BLaER1 treated with 17β-estradiol and CSF1 and Interleukin-3, amounts not matched to agents 10 nM and 100 nM (cell line): ENCODE data around the gene MUSK.

Experiments
- H3K27ac ChIP-seq, 11 experiments: shearing (Covaris generic); formaldehyde crosslinking; 2 replicates each; pipeline ENCODE4 v1.8.1; 2022
- H3K27me3 ChIP-seq, 11 experiments: shearing (Covaris generic); formaldehyde crosslinking; 2 replicates each; pipeline ENCODE4 v1.8.1; 2022
- H3K36me3 ChIP-seq, 11 experiments: shearing (Covaris generic); formaldehyde crosslinking; 2 replicates each; pipeline ENCODE4 v1.8.1; 2022
- H3K4me1 ChIP-seq, 10 experiments: shearing (Covaris generic); formaldehyde crosslinking; 2 replicates each; pipeline ENCODE4 v1.8.1; 2022
- H3K4me2 ChIP-seq, 11 experiments: shearing (Covaris generic); formaldehyde crosslinking; 2 replicates each; pipeline ENCODE4 v1.8.1; 2022
- H3K4me3 ChIP-seq, 10 experiments: shearing (Covaris generic); formaldehyde crosslinking; 2 replicates each; pipeline ENCODE4 v1.8.1; 2022
- H3K9ac ChIP-seq, 11 experiments: shearing (Covaris generic); formaldehyde crosslinking; 2 replicates each; pipeline ENCODE4 v1.8.1; 2022
- H3K9me3 ChIP-seq, 11 experiments: shearing (Covaris generic); formaldehyde crosslinking; replicated peaks in 1 of 11; 2 replicates each; pipeline ENCODE4 v1.8.1; 2022
- H4K20me1 ChIP-seq, 11 experiments: shearing (Covaris generic); formaldehyde crosslinking; 2 replicates each; pipeline ENCODE4 v1.8.1; 2022
- Cebpa-rat ChIP-seq, 11 experiments: shearing (Covaris generic); IDR thresholded peaks; 2 replicates each; pipeline ENCODE4 v1.8.1; 2022

The MUSK gene

DNA sequence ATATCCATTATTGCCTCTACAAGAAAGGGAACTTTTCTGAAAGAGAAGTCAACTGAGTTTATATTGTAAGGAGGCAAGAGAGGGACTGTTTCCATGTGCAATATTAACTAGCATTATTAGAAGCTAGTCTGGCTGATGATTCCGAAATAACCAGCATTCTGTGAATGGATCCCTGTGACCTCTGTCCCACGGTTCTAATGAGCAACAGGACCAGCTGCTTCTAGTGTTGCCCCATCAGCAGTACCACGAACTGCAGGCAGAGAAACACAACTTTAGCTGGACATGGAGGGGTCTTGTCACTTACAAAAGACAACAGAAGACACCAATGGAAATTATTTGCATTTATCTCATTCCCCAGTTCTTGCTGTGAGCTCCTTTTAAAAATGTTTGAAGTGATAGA is 95.4 kb downstream of the MUSK start:
- Histone ChIP-seq H4K20me1 (no peaks in the 10 kb centered on the region), H3K27me3 (no peaks in the 10 kb centered on the region), H3K27ac (no peak overlapping the region), H3K9ac (no peak overlapping the region), H3K9me3 (peaks cover 0 to 8% (median 2%) of the 10 kb centered on the region in 11 experiments; a peak in 8 of 22 replicates), H3K36me3 (no peaks in the 10 kb centered on the region), H3K4me3 (no peak overlapping the region), H3K4me2 (no peak overlapping the region), H3K4me1 (no peaks in the 10 kb centered on the region; a peak in 1 of 20 replicates)
- TF ChIP-seq Cebpa-rat (IDR thresholded peaks at IDR 0.05): no peak

DNA sequence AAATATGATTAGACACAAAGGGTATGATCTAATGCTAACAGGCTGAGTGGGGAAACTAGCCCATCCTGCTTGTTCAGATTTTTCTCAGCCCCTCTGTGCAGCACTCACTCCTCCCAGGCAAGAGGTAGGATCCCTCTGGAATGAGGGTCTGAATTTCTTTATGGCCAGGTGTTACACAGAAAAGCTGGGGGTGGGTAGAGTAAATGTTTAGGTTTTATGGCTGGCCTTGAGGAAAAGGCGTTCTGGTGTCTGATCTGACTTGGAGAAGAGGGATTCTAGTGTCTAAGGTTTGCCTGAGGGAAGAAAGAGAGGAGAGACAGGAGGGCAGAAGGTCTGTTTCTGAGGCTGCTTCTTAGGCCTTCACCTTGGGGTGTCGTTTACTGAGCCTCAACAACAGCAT is 97.3 kb downstream of the MUSK start:
- no peaks in the 10 kb centered on the region for H4K20me1 ChIP-seq
- H3K9me3 ChIP-seq: no peaks in the 10 kb centered on the region; a peak in 2 of 22 replicates
- no peak overlapping the region for H3K4me2 ChIP-seq
- H3K27me3 ChIP-seq: no peaks in the 10 kb centered on the region
- H3K27ac ChIP-seq: no peak overlapping the region
- H3K4me3 ChIP-seq: no peak overlapping the region
- TF ChIP-seq Cebpa-rat (IDR thresholded peaks at IDR 0.05): no peak
- H3K9ac ChIP-seq: no peak overlapping the region
- no peaks in the 10 kb centered on the region for H3K36me3 ChIP-seq
- peaks cover 0 to 6% (median 0%) of the 10 kb centered on the region in 10 experiments; a peak in 1 of 20 replicates for H3K4me1 ChIP-seq

DNA sequence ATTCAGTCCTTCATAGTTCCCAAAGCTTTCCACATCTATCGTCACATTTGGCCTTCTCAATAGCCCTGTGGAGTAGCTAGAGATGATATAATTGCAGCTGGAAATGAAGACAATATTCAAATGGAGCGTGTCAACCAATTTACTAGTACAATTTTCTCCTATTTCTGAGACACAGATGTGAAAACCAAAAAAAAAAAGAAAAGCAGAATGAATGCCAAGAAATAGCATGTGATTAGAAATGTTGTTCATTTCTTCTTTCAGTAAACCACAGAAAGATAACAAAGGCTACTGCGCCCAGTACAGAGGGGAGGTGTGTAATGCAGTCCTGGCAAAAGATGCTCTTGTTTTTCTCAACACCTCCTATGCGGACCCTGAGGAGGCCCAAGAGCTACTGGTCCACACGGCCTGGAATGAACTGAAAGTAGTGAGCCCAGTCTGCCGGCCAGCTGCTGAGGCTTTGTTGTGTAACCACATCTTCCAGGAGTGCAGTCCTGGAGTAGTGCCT is 99.0 kb downstream of the MUSK start:
- no peak for TF ChIP-seq Cebpa-rat (IDR thresholded peaks at IDR 0.05)
- no peaks in the 10 kb centered on the region for H3K27me3 ChIP-seq
- no peaks in the 10 kb centered on the region for H4K20me1 ChIP-seq
- H3K4me3 ChIP-seq: no peak overlapping the region
- H3K27ac ChIP-seq: no peak overlapping the region
- no peak overlapping the region for H3K9ac ChIP-seq
- H3K9me3 ChIP-seq: no peaks in the 10 kb centered on the region
- H3K4me1 ChIP-seq: peaks cover 0 to 6% (median 0%) of the 10 kb centered on the region in 10 experiments; a peak in 1 of 20 replicates
- H3K36me3 ChIP-seq: no peaks in the 10 kb centered on the region
- no peak overlapping the region for H3K4me2 ChIP-seq

DNA sequence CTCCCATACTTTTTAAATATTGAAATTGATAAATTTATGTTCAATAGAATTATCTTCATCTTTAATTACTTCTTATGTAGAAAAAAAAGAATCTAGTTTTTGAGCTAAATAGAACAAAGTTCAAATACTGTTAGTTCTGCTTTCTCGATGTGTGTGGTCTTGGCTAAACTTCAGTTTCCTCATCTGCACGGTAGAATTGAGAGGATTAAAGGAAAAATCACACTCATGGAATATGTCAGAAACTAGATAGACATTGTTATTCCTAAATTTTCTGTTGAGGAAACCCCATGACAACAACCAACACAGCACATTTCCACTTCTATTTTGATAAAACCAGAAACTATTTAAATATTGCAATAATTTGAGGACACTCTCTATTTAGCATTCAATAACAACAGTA is 100.3 kb downstream of the MUSK start:
- no peaks in the 10 kb centered on the region for H3K36me3 ChIP-seq
- H3K27ac ChIP-seq: no peak overlapping the region
- no peaks in the 10 kb centered on the region for H3K9me3 ChIP-seq
- H3K4me1 ChIP-seq: peaks cover 0 to 6% (median 0%) of the 10 kb centered on the region in 10 experiments; a peak in 1 of 20 replicates
- no peak for TF ChIP-seq Cebpa-rat (IDR thresholded peaks at IDR 0.05)
- no peak overlapping the region for H3K4me2 ChIP-seq
- no peak overlapping the region for H3K9ac ChIP-seq
- H3K27me3 ChIP-seq: no peaks in the 10 kb centered on the region
- no peaks in the 10 kb centered on the region for H4K20me1 ChIP-seq
- no peak overlapping the region for H3K4me3 ChIP-seq

DNA sequence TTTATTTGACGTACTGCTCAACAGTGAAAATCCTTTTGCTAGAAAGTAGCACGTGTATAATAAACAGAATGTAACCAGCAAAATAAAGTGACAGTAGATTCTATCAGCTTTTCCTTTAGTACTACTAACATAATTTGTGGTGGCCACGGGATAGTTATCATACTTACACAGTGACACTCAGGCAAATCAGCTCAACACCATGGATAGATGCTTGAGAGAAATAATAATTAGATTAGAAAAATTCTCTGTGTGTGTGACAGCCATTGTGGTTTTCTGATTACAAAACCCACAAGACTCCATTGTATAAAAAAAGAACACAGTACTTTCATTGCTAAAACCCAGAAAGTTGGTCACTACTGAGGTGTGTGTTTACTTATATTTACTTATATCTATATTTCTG is 101.1 kb downstream of the MUSK start:
- no peaks in the 10 kb centered on the region for H3K27me3 ChIP-seq
- H3K4me3 ChIP-seq: no peak overlapping the region
- H3K36me3 ChIP-seq: no peaks in the 10 kb centered on the region
- no peaks in the 10 kb centered on the region for H4K20me1 ChIP-seq
- H3K27ac ChIP-seq: no peak overlapping the region
- no peak for TF ChIP-seq Cebpa-rat (IDR thresholded peaks at IDR 0.05)
- no peaks in the 10 kb centered on the region for H3K9me3 ChIP-seq
- no peak overlapping the region for H3K9ac ChIP-seq
- H3K4me2 ChIP-seq: no peak overlapping the region
- peaks cover 0 to 6% (median 0%) of the 10 kb centered on the region in 10 experiments; a peak in 1 of 20 replicates for H3K4me1 ChIP-seq

DNA sequence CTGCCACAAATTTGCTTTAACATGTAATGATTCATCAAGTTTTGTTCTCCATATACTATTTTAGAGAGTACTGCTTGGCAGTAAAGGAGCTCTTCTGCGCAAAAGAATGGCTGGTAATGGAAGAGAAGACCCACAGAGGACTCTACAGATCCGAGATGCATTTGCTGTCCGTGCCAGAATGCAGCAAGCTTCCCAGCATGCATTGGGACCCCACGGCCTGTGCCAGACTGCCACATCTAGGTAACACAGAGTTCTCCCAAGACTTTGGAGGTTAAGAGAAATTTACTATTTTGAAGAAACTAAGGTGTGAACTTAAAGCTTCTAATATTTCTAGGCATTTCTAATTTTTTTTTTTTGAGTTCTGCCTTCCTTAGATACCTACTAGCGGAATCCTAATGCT is 107.1 kb downstream of the MUSK start:
- no peak overlapping the region for H3K27ac ChIP-seq
- no peak for TF ChIP-seq Cebpa-rat (IDR thresholded peaks at IDR 0.05)
- H3K9ac ChIP-seq: no peak overlapping the region
- H3K9me3 ChIP-seq: no peaks in the 10 kb centered on the region
- no peaks in the 10 kb centered on the region for H3K27me3 ChIP-seq
- no peaks in the 10 kb centered on the region for H3K36me3 ChIP-seq
- H3K4me2 ChIP-seq: no peak overlapping the region
- H3K4me3 ChIP-seq: no peak overlapping the region
- H4K20me1 ChIP-seq: no peaks in the 10 kb centered on the region
- H3K4me1 ChIP-seq: peaks cover 0 to 5% (median 0%) of the 10 kb centered on the region in 10 experiments; a peak in 1 of 20 replicates

DNA sequence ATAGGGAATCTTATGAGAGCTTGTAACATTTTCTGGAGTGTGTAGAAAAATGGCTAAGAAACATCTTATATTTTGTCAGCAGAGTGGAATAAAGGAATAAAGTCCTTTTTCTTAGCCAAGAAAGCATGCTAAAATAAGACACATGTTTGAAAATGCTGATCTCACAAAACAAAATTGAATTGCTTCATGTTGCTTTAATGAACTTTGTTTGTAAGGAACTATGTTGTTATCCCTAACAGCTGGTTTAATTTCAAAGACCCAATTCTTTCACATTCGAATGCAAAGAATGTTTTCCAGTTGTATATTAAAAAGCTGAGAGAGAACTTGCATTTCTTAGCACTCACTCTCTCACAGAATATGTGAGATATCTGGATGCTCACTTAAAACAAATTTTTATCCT is 107.6 kb downstream of the MUSK start:
- Histone ChIP-seq H3K4me1 (peaks cover 0 to 5% (median 0%) of the 10 kb centered on the region in 10 experiments; a peak in 1 of 20 replicates), H4K20me1 (no peaks in the 10 kb centered on the region), H3K9ac (no peak overlapping the region), H3K36me3 (no peaks in the 10 kb centered on the region), H3K27ac (no peak overlapping the region), H3K4me2 (no peak overlapping the region), H3K27me3 (no peaks in the 10 kb centered on the region), H3K4me3 (no peak overlapping the region), H3K9me3 (no peaks in the 10 kb centered on the region)
- TF ChIP-seq Cebpa-rat (IDR thresholded peaks at IDR 0.05): no peak

DNA sequence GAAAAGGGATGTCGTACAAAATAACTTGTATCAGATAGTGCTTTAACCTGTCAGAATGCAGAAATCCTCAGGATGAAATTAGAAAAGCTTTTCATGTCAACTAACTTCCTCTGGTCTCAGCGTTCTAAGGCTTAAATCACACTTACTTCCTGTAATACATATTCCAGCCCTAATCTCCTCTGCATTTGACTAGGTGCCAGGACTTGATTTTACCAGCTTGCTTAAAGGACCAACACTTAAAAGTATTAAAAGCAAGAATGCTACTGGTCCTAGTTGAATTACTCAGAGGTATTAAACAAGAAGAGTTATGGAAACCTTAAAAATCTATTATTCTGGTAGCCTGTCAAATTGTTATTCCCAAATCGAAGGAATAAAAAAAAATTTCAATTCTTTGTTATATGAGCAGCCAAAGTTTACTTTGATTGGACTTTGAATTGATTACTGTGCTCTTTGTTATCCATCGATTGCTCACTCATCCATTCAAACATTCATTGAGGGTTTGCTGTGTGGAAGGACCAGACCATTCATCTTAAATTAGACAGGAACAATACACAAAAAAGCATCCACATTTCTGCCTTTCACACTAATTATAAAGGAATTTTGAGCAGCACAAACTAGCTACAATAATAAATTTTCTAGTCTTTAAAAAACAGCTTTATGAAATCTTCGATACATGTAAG is 108.7 kb downstream of the MUSK start:
- Histone ChIP-seq H4K20me1 (no peaks in the 10 kb centered on the region), H3K4me3 (no peak overlapping the region), H3K9me3 (no peaks in the 10 kb centered on the region), H3K27ac (no peak overlapping the region), H3K4me1 (peaks cover 0 to 5% (median 0%) of the 10 kb centered on the region in 10 experiments; a peak in 1 of 20 replicates), H3K27me3 (no peaks in the 10 kb centered on the region), H3K36me3 (no peaks in the 10 kb centered on the region), H3K9ac (no peak overlapping the region), H3K4me2 (no peak overlapping the region)
- no peak for TF ChIP-seq Cebpa-rat (IDR thresholded peaks at IDR 0.05)

DNA sequence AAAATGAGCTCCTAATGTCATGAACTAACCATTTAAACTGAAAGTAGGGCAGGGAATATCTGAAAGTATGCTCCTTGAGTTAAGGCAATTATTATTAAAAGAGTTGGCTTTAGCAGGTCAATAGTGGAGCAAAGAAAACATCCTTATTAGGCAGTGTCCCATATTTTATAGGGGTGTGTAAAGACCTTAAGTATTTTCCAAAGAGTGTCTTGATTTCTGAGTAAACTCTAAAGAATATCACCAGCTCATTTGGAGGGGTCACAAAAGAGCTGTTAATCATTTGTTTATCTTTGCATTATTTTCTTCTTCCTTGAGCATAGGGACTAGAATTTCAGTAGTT is 109.3 kb downstream of the MUSK start:
- Histone ChIP-seq H3K9ac (no peak overlapping the region), H3K4me2 (no peak overlapping the region), H4K20me1 (no peaks in the 10 kb centered on the region), H3K27me3 (no peaks in the 10 kb centered on the region), H3K4me3 (no peak overlapping the region), H3K4me1 (peaks cover 0 to 5% (median 0%) of the 10 kb centered on the region in 10 experiments; a peak in 1 of 20 replicates), H3K9me3 (no peaks in the 10 kb centered on the region), H3K27ac (no peak overlapping the region), H3K36me3 (no peaks in the 10 kb centered on the region)
- TF ChIP-seq Cebpa-rat (IDR thresholded peaks at IDR 0.05): no peak

DNA sequence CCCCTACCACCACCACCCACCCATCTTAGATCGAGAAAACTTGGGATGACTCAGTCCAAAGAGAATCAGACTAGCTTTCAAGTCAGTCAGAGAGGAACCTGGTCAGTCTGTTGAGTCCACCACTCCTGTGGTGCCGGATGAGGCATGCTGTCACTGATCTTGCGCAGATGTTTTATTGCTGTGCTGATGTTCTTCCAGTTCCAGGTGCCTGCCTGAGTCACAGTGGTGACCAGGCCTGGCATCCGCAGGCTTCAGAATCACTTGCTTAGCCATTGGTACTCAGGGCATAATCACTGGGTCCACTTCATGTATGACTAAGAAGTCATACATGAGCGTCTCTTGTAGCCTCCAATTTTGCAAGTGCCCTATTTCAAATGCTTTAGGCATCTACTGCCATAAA is 114.1 kb downstream of the MUSK start:
- H3K4me3 ChIP-seq: no peak overlapping the region
- no peaks in the 10 kb centered on the region for H4K20me1 ChIP-seq
- no peaks in the 10 kb centered on the region for H3K9me3 ChIP-seq
- H3K9ac ChIP-seq: no peak overlapping the region
- no peak overlapping the region for H3K27ac ChIP-seq
- no peaks in the 10 kb centered on the region for H3K4me1 ChIP-seq
- H3K27me3 ChIP-seq: no peaks in the 10 kb centered on the region
- H3K36me3 ChIP-seq: no peaks in the 10 kb centered on the region
- no peak for TF ChIP-seq Cebpa-rat (IDR thresholded peaks at IDR 0.05)
- no peak overlapping the region for H3K4me2 ChIP-seq
